SH-SY5Y (cell line): ENCODE results near the gene RCBTB2.

Experiments
- GATA2 ChIP-seq: IDR thresholded peaks from 2 replicates; pipeline ENCODE4 v1.6.1; 2011; ENCODE audit warnings: mild to moderate bottlenecking, low read depth, low read length
- GATA3 ChIP-seq: IDR thresholded peaks from 2 replicates; pipeline ENCODE4 v1.6.1; 2011; ENCODE audit warnings: low read depth, mild to moderate bottlenecking, low read length, moderate library complexity

The RCBTB2 gene

DNA sequence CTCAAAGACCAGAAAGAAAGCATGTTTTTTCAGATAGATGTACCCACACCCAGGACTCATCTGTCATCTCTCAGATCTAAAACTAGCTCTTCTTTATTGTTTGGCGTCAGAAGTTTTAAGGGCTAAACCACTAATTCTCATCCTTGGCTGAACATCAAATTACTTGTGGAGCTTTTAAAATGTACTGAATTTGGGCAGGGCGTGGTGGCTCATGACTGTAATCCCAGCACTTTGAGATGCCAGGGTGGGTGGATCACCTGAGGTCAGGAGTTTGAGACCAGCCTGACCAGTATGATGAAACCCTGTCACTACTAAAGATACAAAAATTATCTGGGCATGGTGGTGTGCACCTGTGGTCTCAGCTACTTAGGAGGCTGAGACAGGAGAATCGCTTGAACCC lies 47.4 kb downstream of the RCBTB2 start:
- TF ChIP-seq GATA2 (no peak), GATA3 (no peak)

DNA sequence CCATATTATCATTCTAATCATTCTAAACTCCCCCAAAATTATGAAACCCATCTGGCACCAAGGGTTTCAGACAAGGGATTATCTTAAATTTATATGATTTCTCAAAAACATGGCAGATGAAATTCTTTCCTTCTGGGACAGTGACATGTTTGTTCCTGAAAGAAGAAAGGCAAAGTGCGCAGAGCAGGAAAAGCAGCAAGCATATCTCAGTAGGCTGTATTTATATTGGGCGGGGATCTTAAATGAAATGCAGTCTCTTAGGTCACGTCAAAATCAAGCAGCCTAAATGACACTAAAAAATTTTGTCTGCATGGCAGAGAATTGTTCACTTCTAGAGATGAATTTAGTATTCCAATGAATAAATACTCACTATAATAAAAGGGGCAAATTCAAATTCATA lies 49.3 kb downstream of the RCBTB2 start:
- TF ChIP-seq GATA2 (no peak), GATA3 (no peak)

DNA sequence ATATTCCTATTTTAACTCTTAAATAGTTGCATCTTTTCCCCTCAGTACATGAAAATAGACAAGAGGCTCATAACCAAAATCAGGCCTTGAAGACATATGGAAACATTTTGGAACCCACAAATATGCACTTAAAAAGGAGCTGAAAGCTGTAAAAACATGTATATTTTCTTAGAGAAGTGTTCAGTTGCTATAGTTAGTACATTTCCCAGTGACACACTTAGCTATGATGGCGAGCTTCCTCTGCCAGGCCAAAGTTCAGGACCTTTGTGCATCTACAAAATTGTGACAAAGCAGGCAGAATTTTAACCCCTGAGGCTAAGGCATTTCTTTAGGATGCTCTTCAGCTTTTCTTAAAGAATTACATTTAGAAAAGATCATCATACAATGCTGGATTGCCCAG lies 54.5 kb downstream of the RCBTB2 start:
- TF ChIP-seq GATA2, result no peak
- no peak for TF ChIP-seq GATA3

DNA sequence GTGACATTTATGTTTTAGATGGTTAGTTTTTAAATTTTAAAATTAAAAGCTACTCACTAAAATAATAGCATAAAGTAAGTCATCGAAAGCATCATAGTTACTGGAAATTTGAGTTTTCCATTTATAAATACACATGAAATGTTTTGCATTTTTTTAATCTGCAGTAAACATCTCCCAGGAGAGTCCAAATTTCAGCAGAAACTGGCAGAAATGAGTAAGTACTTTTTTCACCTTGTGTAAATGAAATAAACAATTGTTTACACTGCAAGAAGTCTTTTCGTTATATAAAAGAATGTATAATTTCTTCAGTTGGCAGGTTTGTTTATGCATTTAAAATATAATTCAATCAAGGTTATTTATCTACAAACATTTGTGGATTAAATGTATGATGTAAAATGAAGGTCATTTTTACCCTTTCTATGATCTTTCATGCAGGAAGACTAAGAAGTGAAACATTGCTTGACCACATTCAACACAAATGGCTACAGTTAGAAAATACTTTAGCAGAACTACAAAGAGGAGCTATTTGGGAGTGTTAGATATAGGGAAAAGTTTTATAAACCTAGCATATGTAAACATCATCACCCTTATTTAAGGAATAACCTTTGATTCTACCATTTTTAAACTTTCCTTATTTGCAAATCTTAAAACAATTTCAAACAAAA lies 55.6 kb downstream of the RCBTB2 start:
- TF ChIP-seq GATA2, result no peak
- no peak for TF ChIP-seq GATA3

DNA sequence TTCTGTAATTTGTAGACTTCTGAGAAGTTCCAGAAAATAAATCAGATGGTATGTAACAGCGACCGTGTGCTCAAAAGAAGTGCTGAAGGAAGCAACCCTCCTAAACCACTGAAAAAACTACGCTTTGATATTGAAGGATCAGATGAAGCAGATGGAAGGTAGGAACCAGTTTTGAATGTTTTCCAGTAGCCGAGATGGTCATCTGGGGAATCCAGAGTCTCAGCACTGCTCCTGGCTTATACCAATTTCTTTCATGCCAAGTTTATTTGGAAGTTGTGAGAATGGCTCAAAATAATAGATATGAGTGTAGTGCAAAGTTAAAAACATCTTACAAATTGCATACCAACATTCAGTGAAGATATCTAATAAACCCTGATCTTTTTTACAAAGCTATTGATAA lies 56.2 kb downstream of the RCBTB2 start:
- TF ChIP-seq GATA3 (no peak), GATA2 (no peak)

DNA sequence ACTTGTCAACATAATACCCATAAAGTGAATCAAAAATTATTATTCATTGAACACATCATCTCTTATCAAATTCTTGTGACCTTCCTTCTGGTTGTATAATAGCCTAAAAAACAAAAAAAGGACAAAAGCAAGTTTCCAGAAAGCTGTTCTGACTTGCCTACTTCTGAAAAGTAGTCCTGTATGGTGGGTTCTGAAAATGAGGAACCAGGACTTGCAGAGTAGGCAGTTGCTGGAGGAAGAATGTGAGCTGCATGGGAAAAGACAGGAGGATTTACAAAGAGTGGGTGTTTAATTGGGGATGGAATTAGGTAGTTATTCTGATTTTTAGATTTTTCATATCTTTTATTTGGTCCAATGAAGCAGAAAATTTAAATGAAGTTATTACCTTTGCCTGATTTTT lies 56.7 kb downstream of the RCBTB2 start:
- TF ChIP-seq GATA3, result no peak
- no peak for TF ChIP-seq GATA2

DNA sequence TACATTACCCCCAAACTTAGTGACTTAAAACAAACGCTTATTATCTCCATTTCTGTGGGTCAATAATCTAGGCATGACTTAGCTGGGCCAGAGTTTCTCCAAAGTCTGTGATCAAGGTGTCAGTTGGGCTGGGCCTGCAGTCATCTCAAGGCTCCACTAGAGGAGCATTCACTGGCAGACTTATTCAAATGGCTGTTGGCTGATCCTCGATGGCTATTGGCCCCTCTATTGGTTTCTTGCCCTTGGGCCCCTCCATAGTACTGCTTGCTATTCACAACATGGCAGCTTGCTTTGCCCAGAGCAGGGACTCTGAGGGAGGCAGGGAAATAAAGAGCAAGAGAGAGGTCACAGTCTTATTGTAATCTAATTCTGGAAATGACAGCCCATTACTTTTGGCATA lies 57.6 kb downstream of the RCBTB2 start:
- TF ChIP-seq GATA2 (no peak), GATA3 (no peak)

DNA sequence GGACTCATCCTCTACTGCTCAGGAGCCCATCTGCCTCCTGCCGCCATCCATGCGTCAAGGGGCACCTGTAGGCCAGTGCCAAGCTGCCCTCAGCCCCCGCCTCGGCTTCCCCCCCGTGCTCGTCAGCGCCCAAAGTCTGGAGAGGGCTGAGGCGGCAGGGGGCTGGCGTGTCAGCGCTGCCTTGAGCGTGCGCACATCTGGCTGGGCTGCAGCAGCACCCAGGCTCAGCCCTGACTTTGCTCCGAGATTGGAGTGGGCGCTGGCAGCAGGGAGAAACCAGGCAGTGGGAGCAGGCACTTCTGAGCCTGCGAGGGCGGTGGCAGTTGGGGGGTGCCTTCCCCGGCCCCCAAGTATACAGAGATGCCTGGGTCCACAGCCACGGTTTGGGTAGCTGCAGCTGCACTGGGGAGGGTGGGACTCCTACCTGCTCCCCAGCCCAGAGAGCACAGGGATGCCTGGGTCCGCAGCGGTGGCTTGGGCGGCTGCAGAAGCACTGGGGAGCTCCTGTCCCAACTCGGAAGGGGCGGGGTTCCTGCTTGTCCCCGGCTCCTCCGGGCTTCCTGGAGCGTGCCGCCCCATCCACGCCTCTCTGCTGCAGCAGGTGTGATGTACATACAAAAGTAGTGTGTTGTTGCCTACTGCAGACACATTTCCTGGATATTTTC lies 75.2 kb downstream of the RCBTB2 start:
- no peak for TF ChIP-seq GATA3
- TF ChIP-seq GATA2, result no peak

DNA sequence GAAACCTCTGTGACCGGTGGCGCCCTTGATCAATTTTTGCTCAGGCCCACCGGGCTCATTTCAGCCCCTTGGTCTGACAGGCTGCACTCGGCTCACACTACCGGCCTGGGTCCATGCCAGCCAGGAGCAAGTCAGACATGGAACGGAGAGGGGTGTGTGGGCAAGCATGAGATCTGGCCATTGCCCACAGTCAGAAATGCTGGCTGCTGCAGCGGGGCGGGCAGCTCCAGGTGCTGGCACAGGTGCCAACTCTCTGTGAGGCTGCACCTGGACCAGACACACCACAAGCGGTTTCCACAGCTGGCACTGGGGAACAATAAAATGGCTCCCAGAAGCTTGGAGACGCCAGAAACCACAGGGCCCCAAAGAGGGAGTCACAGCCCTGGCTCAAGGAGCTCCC lies 76.3 kb downstream of the RCBTB2 start:
- TF ChIP-seq GATA2 (no peak), GATA3 (no peak)

DNA sequence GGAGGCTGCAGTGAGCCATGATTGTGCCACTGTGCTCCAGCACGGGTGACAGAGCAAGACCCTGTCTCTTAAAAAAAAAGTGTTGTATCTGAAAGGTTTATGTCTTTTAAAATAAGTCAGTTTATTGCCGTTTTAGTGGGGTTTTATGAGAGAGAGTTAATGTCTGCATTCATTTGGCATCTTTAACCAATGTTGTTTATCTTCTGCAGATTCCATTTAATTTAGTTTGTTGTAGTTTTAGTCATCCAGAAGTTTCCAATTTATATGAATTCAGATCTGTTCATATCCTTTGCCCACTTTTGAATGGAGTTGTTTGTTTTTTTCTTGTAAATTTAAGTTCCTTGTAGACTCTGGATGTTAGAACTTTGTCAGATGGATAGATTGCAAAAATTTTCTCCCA lies 83.2 kb downstream of the RCBTB2 start:
- TF ChIP-seq GATA3 (no peak), GATA2 (no peak)

DNA sequence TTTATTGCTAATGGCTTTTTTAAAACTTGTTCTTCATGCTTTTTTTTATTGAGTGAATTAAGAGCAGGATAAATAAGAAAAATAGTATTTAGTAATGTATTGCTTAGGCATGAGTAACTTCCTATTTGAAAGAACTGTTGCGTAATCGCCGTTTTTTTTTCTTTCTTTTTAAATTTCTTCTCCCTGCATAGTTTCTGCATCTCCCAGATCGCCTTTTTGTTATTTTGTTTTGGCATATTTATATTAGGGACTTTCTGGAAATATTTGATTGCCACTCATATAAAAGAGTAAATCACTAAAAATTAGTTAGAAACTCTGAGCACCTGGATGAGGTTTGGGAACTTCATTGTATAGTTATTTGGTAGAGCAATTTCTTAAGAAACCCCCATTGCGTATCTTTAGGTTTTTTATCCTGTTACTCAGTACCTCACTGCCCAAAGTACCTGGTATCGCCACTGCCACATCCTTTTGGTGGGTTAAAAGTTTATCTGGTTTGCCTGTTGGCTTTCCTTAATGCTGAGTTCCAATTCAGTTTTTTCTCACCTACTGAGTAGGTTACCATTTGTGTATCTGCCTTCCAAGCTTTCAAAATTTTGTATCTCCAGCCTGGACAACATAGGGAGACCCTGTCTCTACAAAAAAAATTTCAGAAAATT lies 83.8 kb downstream of the RCBTB2 start:
- TF ChIP-seq GATA2, result no peak
- no peak for TF ChIP-seq GATA3

DNA sequence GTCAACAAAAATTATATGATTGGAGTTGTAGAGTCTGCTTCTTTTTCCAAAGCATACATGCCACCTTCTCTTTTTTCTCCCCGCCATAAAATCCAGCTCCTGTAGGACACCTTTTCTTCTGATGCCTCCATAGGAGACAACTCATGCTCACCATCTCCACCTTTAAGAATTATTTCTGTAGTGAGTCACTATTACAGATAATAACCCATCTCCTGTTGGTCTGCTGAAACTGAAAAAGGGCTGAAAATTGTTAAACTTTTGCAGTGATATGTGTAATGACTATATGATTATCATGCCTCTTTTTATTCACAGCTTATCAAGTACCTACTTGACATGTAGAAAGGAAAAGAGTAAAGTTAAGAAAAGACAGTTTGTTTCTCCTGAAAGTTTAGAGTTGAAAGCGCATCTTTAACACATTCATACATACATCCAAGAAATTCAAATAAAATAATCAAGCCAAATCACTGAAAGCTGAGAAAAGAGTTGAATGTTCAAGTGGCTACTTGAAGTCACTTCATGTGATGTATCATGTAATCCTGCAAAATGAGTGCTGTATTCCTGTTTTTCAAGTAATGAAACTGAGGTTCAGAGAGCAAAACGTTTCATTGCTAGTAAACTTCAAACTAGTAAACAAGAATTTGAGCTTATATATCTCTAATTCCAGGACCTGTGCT lies 84.5 kb downstream of the RCBTB2 start:
- TF ChIP-seq GATA3 (no peak), GATA2 (no peak)

DNA sequence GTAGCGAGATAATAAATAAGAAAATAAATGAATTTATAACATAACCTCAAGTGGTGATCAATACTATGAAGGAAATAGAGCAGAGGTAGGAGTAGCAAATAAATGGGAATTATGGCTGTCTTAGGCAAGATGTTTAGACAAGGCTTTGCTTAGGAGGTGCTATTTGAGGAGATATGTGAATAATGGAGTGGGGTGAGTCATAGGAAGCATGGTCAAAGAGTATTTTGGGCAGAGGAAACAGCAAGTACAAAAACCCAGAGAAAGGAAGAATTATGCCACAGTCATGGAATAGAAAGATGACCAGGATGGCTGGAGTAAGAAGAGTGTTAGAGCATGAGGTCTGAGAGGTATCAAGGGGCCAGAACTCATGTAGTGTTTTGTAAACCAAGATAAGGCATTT lies 86.4 kb downstream of the RCBTB2 start:
- no peak for TF ChIP-seq GATA3
- TF ChIP-seq GATA2, result no peak

DNA sequence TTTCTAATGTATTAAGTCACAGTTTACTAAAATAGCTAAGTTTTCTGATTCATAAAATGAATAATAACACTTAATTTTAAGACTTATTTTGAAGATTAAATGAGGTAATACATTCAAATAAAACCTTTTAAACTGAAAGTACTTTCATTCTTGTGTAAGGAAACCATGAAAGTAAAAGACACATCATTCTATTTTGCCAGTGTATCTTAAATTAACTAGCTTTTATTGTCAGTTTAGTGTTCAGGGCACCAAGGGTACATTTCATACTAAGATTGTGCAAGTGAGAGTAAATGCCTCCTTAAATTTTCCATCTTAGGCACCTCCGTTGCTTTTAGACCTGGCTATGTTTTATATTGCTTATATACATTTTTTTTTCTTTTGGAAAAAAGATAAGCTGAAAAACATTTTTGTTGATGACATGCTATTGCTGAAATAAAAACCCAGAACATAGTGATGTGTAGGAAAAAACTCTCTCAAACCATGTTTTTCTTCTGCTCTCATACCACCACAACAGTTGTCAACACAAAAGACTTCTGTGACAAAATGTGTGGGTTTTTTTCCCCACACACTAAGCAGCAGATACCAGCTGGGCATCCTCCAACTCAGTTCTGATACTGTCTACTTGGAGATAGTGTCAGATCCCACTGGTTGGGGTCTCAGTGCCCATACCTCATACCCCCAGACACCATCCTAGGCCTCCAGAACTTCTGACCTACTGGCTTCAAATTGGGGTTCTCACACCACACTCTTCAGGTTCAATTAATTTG lies 89.3 kb downstream of the RCBTB2 start:
- TF ChIP-seq GATA3, result no peak
- TF ChIP-seq GATA2, result no peak
